GM21360 (cell line): ENCODE measurements around the gene STYK1.
"Not testable (repeated sequence)": the region's sequence is repeated elsewhere in the genome, so short reads cannot be mapped to it uniquely, and the experiment has no call there.

Experiments used
- ATAC-seq: cut with Tn5 transposase; IDR thresholded peaks from one replicate; pipeline ENCODE4 v1.9.1; 2021; ENCODE audit warnings: mild to moderate bottlenecking, moderate library complexity; ENCODE audit not compliant: unreplicated experiment

The STYK1 gene

DNA sequence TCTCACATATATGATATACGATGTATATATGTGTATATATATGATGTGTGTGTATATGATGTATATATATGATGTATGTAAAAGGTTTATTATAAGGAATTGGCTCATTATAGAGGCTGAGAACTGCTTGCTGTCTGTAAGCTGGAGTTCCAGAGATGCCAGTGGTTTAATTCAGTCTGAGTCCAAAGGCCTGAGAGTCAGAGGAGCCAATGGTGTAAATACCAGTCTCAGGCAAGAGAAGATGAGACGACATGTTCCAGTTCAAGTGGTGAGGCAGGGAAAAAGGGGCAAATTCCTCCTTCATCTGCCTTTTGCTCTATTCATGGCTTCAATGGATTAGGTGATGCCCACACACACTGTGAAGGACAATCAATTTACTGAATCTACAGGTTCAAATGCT lies 17.1 kb upstream of the STYK1 start:
- no peak for ATAC-seq

DNA sequence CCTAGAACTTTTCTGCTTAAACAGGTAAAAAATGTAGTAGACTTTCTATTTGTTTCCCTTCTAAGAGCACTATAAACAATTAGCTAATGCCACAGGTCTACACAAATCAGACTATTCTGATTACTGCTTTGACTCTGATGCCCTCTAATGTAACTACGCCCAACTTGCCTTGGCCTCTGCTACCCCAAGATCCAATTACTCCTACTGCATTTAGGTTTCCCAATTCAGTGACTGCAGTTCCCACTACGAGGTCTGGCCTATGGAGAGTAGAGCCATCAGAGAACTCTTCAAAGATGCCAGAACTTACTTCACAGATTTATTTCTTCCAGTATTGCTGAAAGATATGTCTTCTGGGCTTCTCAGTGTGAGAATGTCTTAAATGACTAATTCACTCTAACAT lies 15.3 kb upstream of the STYK1 start:
- no peak for ATAC-seq

DNA sequence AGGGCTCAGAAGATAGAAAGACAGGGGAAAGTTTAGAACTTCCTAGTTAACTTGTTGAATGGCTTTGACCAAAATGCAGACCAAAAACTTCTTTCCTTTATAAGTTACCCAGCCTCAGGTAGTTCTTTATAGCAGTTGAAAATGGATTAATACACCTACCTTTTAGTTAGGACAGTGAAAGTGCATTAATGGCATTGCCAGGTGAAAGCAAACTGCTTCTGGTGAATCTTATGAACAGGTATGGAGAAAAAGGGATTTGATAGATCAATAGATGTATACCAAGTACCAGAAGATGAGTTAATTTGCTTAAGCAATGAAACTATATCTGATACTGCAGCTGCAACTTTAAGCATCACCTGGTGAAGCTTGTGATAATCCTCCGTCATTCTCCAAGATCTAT lies 14.2 kb upstream of the STYK1 start:
- no peak for ATAC-seq

DNA sequence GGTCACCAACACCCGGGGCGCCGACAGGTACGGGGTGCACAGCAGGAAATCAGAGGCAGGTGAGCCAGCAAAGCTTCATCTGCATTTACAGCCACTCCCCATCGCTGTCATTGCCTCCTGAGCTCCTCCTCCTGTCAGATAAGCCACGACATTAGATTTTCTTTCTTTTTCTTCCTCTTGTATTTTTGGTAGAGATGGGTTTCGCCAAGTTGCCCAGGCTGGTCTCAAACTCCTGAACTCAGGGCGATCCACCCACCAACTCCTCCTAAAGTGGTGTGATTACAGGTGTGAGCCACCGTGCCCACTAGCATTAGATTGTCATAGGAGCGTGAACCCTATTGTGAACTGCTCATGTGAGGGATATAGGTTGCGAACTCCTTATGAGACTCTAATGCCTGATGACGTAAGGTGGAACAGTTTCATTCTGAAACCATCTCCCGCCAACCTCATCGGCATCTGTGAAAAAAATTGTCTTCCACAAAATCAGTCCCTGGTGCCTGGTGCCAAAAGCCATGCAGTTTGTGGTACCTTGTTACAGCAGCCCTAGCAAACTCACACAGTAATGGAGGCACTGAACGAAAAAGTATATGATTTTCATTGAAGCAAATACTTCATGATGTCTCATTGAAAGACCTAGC lies 1.5 kb downstream of the STYK1 start:
- no peak for ATAC-seq

DNA sequence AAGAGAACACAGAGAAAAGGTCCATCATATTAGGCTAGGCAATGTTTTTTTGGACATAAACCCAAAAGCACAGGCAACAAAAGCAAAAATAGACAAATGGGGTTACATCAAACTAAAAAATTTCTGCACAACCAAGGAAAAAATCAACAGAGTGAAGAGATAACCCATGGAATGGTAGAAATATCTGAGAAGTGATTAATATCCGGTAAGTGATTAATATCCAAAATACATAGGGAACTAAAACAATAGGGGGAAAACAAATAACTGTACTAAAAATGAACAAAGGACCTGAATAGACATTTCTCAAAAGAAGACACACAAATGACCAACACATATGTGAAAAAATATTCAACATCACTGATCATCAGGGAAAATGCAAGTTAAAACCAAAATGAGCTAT lies 4.3 kb downstream of the STYK1 start:
- no peak for ATAC-seq

DNA sequence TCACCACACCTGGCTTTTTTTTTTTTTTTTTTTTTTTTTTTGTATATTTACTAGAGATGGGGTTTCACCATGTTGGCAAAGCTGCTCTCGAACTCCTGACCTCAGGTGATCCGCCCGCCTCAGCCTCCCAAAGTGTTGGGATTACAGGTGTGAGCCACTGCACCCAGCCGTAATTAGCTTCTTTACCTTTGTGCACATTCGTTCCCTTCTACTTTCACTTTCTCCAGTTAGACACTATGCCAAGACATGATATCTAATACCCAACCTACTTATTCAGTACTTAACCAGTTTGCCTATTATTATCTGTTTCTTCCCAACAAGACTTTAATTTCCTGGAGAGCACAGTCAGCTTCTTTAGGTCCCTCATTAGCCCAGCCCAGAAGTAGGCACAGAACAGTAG lies 5.3 kb downstream of the STYK1 start:
- no peak for ATAC-seq

DNA sequence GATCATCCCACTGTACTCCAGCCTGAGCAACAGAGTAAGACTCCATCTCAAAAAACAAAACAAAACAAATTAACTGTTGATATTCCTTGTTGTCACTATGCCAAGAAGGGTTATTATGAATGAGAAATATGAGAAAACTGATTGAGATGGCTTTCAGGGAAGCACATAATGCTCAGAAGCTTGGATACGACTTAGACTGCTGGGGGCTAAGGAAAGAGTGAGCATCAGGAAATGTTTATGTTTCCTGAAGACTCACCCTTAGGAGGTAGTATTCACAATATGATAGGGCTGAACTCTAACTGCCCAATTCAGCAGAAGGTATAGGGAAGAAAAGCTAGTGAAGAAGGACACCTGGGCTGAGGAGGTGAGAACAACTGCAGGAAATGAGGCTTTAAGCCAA lies 6.3 kb downstream of the STYK1 start:
- ATAC-seq: no peak

DNA sequence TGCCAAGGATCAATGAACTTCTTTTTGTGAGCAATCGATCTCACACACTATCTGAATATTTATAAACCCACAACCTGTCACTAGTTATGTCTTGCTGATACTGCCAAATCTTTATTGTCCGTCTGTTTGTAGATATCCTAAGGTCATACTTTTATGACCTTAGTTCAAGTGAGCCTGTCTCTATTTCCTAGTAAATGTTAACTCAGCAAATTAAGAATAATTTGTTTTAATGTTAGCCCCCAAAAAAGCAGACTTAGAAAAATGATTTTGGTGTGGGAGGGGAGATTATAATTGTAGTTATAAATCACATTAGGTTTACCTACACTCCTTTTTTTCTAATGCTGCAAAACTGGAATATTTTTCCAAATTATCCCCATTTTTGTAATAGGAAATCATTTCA lies 9.4 kb downstream of the STYK1 start:
- ATAC-seq: no peak

DNA sequence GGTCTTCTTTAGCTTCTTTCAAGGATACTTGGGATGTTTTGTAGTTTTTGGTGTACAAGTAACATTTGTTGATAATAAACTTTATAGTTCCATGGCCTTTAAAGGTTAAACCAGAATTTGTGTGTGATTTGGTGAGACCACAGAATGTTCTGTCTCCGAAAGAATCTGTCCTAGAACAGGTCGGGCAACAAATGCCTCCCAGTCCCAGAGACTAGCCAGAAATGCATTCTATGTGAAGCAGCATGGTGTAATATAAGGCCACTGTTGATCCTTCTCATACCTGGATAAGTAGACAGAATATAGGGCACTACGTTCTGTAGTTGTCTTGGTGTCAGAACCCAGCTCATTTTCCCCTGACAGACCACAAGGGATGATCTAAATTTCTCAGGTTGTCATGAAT lies 10.0 kb downstream of the STYK1 start:
- ATAC-seq: no peak

DNA sequence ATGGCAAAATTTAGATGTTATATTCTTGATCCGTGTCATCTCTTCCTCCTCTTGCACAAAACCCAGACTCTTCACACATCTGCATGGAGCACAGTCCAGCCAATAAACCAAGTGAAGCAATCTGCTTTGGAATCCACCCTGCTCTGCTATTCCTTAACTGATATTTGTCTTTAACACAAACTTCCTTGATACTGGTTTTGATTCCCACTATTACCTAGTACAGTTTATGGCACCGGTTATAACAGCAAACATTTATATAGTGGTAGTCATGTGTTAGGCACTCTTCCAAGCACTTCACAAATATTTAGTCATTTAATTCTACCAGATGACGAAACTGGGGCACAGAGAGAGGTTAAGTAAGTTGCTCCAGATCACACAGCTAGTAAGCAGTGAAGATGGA lies 12.5 kb downstream of the STYK1 start:
- no peak for ATAC-seq

DNA sequence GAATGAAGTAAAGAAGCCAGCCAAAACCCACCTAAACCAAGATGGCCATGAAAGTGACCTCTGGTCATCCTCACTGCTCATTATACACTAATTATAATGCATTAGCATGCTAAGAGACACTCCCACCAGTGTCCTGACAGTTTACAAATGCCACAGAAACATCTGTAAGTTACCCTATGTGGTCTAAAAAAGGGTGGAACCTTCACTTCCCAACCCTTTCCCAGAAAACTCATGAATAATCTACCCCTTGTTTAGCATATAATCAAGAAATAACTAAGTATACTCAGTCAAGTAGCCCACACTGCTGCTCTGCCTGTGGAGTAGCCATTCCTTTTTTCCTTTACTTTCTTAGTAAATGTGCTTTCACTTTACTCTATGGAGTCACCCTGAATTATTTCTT lies 19.8 kb downstream of the STYK1 start:
- ATAC-seq: no peak

DNA sequence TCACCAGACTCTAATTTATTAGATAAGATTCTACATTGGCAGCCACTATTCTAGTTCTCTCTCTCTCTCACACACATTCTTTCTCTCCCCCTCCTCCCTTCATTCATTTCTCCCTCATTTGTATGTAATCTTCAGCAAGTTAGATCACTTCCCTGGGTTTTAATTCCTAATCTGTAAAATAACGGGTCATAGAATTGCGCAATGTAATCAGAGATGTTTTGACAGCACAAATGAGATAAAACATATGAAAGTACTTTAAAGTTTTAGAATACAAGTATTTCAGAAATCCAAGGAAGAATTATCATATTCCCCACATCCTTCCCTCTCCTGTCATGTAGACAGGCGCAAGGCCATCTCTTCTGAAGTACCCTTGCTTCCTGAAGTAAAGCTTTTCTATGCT lies 21.7 kb downstream of the STYK1 start:
- ATAC-seq: no peak

DNA sequence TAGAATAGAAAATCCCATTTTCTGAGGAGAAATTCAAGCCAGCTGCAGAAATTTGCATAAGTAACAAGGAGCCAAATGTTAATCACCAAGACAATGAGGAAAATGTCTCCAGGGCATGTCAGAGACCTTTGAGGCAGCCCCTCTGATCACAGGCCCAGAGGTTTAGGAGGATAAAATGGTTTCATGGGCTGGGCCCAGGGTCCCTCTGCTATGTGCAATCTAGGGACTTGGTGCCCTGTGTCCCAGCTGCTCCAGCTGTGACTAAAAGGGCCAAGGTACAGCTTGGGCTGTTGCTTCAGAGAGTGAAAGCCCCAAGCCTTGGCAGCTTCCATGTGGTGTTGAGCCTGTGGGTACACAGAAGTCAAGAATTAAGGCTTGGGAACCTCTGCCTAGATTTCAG lies 27.3 kb downstream of the STYK1 start:
- ATAC-seq: not testable (repeated sequence)

DNA sequence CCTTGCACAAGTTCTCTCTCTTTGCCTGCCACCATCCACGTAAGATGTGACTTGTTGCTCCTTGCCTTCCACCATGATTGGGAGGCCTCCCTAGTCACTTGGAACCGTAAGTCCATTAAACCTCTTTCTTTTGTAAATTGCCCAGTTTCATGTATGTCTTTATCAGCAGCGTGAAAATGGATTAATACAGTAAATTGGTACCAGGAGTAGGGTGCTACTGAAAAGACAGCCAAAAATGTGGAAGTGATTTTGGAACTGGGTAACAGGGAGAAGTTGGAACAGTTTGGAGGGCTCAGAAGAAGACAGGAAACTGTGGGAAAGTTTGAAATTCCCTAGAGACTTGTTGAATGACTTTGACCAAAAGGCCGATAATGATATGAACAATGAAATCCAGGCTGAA lies 27.9 kb downstream of the STYK1 start:
- ATAC-seq: no peak

DNA sequence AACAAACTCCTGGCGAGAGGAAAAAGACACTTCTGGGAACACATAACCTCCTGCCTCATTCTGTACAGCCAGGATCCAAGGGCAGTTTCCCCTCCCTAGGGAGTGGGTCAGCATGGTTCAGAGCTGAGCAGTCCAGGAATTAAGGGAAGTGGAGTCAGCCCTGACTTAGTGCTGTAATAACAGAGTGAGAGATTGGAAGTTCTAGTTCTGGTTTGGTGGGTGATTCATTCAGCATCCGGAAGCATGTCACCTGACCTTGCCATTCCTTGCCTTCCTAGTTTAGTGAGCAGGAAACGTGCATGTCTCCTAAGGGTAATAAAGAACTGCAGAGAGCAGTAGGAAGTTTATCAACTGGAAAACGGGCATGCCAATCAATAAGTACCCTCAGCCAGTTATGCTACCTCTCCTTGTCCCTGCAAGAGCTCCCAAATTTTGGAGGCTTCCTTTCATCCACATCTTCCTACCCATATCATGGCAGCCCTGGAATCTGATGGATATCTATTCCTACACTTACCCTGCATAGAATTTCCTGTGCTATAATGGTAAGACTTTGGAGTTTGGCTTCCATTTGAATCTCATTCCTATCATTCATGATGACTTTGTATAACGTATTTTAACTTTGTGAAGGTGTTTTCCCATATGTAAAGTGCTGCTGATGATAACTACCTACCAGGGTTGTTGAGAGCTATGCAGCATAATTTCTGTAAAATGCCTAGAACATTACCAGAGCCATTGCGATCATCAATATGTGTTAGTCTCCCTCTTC lies 31.9 kb downstream of the STYK1 start:
- ATAC-seq: no peak

DNA sequence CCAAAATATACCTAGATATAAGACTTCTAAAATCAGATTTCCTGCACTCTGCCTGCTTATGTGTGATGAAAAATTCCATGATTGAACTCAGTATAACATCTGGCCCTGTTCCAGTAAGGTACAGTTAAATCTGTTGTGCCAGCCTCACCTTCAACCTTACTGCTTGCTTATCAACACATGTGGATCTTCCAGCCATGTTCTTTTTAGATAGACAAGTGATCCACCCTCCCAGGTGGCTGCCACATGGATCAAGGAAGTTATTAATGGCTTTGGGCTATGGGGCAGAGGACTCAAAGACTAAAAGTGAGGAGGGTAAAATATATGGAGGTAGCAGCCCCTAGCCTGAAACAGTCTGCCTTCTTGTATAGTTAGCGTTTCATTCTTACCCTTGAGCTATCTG lies 35.1 kb downstream of the STYK1 start:
- ATAC-seq: no peak

DNA sequence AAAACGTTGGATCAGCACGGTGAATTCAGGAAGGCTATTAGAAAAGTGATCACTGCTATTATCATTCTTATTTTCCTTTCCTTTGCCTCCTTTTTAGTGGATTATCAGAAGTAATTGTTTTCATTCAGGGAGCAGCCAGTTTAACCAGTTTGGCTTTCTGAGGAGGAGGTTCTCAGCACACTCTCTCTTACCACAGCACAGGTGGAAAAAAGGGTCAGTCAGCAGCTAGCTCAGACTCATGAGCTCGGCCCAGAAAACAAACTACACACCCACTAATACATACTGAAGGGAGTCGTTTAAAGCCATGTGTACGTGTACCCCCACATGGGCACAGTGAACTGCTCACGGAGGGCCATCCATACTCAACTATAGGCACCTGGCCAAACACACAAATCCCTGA lies 37.2 kb downstream of the STYK1 start:
- ATAC-seq: no peak

DNA sequence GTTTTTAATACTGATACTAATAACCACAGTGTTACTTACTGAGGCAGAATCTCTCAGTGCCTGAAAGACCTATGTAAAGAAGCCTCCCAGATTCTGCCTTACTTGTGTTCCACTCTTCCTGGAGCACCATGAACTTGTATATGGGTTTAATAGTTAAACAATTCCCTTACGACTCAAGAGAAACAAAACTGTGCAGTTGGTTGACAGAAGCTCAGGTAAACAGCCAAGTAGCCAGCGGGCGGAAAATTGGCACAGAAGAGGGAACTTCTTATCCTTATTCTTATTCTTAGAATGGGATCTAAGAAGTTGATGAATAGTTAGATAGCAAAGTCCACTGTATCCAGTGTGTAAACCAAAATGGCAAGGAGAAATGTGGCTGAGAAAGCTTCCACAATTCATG lies 37.7 kb downstream of the STYK1 start:
- ATAC-seq: no peak

DNA sequence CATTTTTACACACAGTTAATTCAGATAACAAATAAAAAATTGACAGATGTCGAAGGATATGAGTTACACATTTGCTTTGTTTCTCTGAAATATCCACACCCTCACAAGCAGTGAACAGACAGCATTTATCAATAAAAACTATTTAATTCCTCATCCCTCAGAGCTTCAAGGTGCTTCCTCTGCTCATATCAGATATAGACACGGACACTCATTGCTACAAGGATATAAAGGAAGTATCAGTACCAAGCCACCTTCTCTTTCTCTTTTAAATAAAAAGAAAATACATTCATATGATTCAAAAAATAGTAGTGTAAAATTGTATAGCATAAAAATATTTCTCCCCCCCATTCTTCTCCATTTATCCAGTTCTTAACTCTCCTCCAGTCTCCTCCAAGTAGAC lies 38.5 kb downstream of the STYK1 start:
- ATAC-seq: no peak

DNA sequence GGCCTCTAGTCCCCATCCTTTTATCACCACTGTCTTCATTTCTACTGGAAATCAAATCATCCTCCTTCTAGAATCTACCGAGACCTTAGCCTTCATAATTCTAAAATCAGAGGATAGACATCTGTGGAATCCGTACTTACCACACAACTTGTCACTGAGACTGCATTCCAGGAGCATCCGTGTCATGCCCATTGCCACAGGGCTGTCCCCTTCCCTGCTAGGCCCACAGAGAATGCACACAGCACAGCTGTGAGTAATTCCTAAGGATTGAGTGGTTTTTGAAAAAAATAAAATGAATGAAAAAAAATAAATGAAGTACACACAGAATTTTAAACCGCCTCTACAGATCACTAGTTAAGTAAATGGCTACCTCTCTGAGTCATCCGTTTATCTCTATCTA lies 39.4 kb downstream of the STYK1 start:
- no peak for ATAC-seq

DNA sequence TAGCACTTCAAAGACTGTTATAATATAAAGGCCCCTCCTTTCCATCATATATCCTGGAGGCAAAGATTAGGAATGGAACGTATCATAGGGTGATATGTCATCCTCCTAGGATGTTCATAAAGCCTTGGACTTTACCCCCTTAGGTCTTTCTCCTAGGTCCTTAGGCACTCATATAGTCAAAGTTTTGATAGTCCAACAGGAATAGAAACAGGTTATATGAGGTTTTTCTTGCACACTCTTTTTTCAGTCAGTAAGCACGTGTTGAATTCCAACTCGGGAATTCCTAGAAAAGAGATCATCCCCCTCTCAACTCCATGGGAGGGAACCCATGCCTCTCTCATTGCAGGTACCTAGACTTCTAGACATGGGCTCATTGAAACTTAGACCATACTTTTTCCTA lies 40.3 kb downstream of the STYK1 start:
- no peak for ATAC-seq

DNA sequence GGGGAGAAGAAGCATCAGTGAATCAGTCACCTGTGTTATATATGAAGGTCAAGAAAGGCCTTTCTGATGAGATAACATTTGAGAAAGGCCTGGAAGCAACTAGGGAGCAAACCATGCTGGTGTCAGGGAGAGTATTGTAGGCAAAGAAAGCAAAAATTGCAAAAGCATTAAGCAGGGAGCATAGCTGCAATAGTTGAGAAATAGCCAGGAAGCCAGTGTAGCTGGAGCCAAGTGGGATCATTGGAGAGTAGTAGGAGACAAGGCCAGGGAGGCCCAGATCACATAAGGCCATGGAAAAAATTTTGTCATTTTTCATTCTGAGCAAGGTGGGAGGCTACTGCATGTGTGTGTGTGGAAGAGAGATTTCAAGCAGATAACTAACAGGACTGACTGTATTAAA lies 41.6 kb downstream of the STYK1 start:
- no peak for ATAC-seq

DNA sequence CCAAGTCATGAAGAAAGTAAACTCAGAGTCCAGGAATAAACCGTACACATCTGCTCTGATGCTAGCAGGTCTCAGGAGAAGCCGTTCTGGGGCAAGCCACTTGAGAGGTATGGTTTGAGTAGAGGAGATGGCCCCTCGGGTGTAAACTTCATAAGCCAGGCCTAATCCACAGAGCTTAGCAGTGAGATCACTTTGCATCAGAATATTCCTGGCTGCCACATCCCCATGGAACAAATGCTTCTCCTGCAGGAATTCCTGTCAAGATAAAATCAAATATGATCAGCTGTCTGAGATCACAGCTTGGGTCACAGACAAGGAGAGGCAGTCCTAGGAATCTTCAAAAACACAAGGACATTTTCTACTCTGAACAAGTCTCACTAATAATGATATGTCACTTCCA lies 49.2 kb downstream of the STYK1 start:
- no peak for ATAC-seq
